HCT116 (cell line): ENCODE measurements around the gene SMARCB1. TPM values are rescaled to one million over a fixed set of nuclear protein-coding genes. Genes with fewer than 3 reads are reported as not detected.

Source experiments
- ATAC-seq: fragments of 200-7000 bp; cut with Tn5 transposase; 2 replicates; pipeline ENCODE4 v1.9.1; 2020; ENCODE audit warnings: mild to moderate bottlenecking, moderate library complexity
- BruUV-seq: library from RNA; stranded (reverse); fragments of 400-500 nt; replicated peaks from 2 replicates; lab custom pipeline; 2021; lab: Mats Ljungman, UMichigan
- CTCF ChIA-PET: fragments of 300-600 bp; sonication (Branson Sonifier 250); formaldehyde crosslinking; loops from one replicate; lab custom pipeline; 2021; ENCODE audit warnings: antibody characterized with exemption; lab: Charles Lee
- POLR2A ChIA-PET: fragments of 300-600, 350-600 bp; sonication (Branson Sonifier 250); formaldehyde crosslinking; loops from one replicate; lab custom pipeline; 2021; ENCODE audit warnings: antibody characterized with exemption; lab: Charles Lee
- RAD21 ChIA-PET, 2 experiments: fragments of 300-600 bp; sonication (Branson Sonifier 250); formaldehyde crosslinking; loops; one replicate each; lab custom pipeline; 2023; ENCODE audit warnings: low total read pairs in 2 of 2; ENCODE audit not compliant: uncharacterized antibody in 2 of 2, unreplicated experiment in 2 of 2, low non-redundant PET in 1 of 2; lab: Charles Lee
- DNase-seq: peaks from one replicate; pipeline ENCODE4 v3.0.0-alpha.2; 2010; ENCODE audit warnings: low read depth, low spot score
- H2AFZ ChIP-seq: fragments of 200-600 bp; shearing (Covaris generic), sonication (generic); 2 replicates; pipeline ENCODE4 v1.6.1; 2017; ENCODE audit warnings: low read depth, mixed run types, mixed read lengths, antibody characterized with exemption, low read length; ENCODE audit not compliant: poor library complexity, severe bottlenecking
- H3K27ac ChIP-seq: 2 replicates; pipeline ENCODE4 v1.5.1; 2012; ENCODE audit warnings: low read depth, low read length
- H3K27me3 ChIP-seq: fragments of 200-600 bp; sonication (generic); 2 replicates; pipeline ENCODE4 v1.6.1; 2016; ENCODE audit warnings: mixed run types, low read length, mixed read lengths; ENCODE audit not compliant: insufficient read depth
- H3K36me3 ChIP-seq, 2 experiments: fragments of 200-500 bp in 1 of 2; fragments of 200-600 bp in 1 of 2; sonication (Bioruptor generic) in 1 of 2; sonication (generic) in 1 of 2; 2 replicates each; pipeline versions ENCODE4 v1.5.1 to v1.6.1; 2014 to 2016; ENCODE audit warnings: low read length in 2 of 2, inconsistent platforms in 1 of 2, mixed read lengths in 1 of 2, mixed run types in 1 of 2; ENCODE audit not compliant: insufficient read depth in 2 of 2, control insufficient read depth in 1 of 2
- H3K4me1 ChIP-seq, 2 experiments: fragments of 200-600 bp in 1 of 2; sonication (generic) in 1 of 2; 2 replicates each; pipeline versions ENCODE4 v1.5.1 to v1.6.1; 2012 to 2017; ENCODE audit warnings: low read length in 2 of 2, inconsistent platforms in 1 of 2, mild to moderate bottlenecking in 1 of 2, mixed read lengths in 1 of 2, mixed run types in 1 of 2, moderate library complexity in 1 of 2; ENCODE audit not compliant: insufficient read depth in 2 of 2, control insufficient read depth in 1 of 2
- H3K4me2 ChIP-seq: fragments of 200-600 bp; sonication (generic); 2 replicates; pipeline ENCODE4 v1.6.1; 2017; ENCODE audit warnings: mixed run types, low read length, mixed read lengths
- H3K4me3 ChIP-seq, 2 experiments: fragments of 200-600 bp in 1 of 2; sonication (generic) in 1 of 2; replicated peaks in 1 of 2; 2 replicates each; pipeline ENCODE4 v1.5.1; 2011 to 2016; ENCODE audit warnings: low read length in 2 of 2, control low read depth in 1 of 2, low read depth in 1 of 2, mild to moderate bottlenecking in 1 of 2, mixed read lengths in 1 of 2, mixed run types in 1 of 2
- H3K79me2 ChIP-seq: fragments of 200-600 bp; sonication (generic); 2 replicates; pipeline ENCODE4 v1.6.1; 2017; ENCODE audit warnings: mild to moderate bottlenecking, mixed run types, low read length, moderate library complexity, mixed read lengths; ENCODE audit not compliant: insufficient read depth
- H3K9ac ChIP-seq: fragments of 200-600 bp; sonication (generic); 2 replicates; pipeline ENCODE4 v1.6.1; 2016; ENCODE audit warnings: low read length, mixed read lengths
- H3K9me2 ChIP-seq: fragments of 200-600 bp; sonication (generic), shearing (Covaris generic); 2 replicates; pipeline ENCODE4 v1.6.1; 2017; ENCODE audit warnings: mixed run types, mild to moderate bottlenecking, moderate library complexity; ENCODE audit not compliant: insufficient read depth
- H3K9me3 ChIP-seq, 2 experiments: fragments of 200-500 bp in 1 of 2; fragments of 200-600 bp in 1 of 2; sonication (Bioruptor generic) in 1 of 2; sonication (generic) in 1 of 2; 2 replicates each; pipeline ENCODE4 v1.6.1; 2014 to 2017; ENCODE audit warnings: low read length in 2 of 2, mixed read lengths in 2 of 2, inconsistent platforms in 1 of 2, low read depth in 1 of 2, mild to moderate bottlenecking in 1 of 2, mixed run types in 1 of 2, moderate library complexity in 1 of 2; ENCODE audit not compliant: control insufficient read depth in 1 of 2, insufficient read depth in 1 of 2
- H4K20me1 ChIP-seq: fragments of 200-600 bp; sonication (generic), shearing (Covaris generic); 2 replicates; pipeline ENCODE4 v1.6.1; 2017; ENCODE audit warnings: mixed run types, mild to moderate bottlenecking, moderate library complexity; ENCODE audit not compliant: insufficient read depth
- EZH2phosphoT487 ChIP-seq: fragments of 200-600 bp; IDR thresholded peaks from 2 replicates; pipeline ENCODE4 v1.6.1; 2018; ENCODE audit warnings: antibody characterized with exemption, borderline replicate concordance
- JUND ChIP-seq: IDR thresholded peaks from 2 replicates; pipeline ENCODE4 v1.6.1; 2012
- SIN3A ChIP-seq: IDR thresholded peaks from 2 replicates; pipeline ENCODE4 v1.6.1; 2012; ENCODE audit warnings: low read depth
- SP1 ChIP-seq: IDR thresholded peaks from 2 replicates; pipeline ENCODE4 v1.6.1; 2012; ENCODE audit warnings: low read depth
- SRF ChIP-seq: IDR thresholded peaks from 2 replicates; pipeline ENCODE4 v1.6.1; 2012; ENCODE audit warnings: low read depth
- ZNF274 ChIP-seq: fragments of 200-500 bp; sonication (Bioruptor generic); IDR thresholded peaks from 2 replicates; pipeline ENCODE4 v1.6.1; 2014; ENCODE audit warnings: mild to moderate bottlenecking, low read depth, low read length, inconsistent platforms
- intact Hi-C: fragments of 100-400 bp; cut with micrococcal nuclease; formaldehyde crosslinking; loops from 2 replicates; pipeline ENCODE4 v1.10.0; 2022
- total RNA-seq: library from RNA; stranded (reverse); gene quantifications from one replicate; pipeline ENCODE4 v1.2.1, GENCODE V29; 2021; ENCODE audit not compliant: unreplicated experiment
- TF ChIP-seq, protein P1 (sequence below): IDR thresholded peaks from 2 replicates; pipeline ENCODE4 v1.6.1; 2012
- TF ChIP-seq, protein P2 (sequence below): IDR thresholded peaks from 2 replicates; pipeline ENCODE4 v1.6.1; 2012; ENCODE audit warnings: low read depth
- TF ChIP-seq, protein P3 (sequence below), 3 experiments: fragments of 200-600 bp in 1 of 3; sonication (generic) in 1 of 3; IDR thresholded peaks in 2 of 3; conservative IDR thresholded peaks in 1 of 3; 2 replicates each; pipeline ENCODE4 v1.5.1; 2012 to 2017; ENCODE audit warnings: low read depth in 2 of 3, low read length in 2 of 3, antibody characterized with exemption in 1 of 3, borderline replicate concordance in 1 of 3, control low read depth in 1 of 3, mild to moderate bottlenecking in 1 of 3, mixed read lengths in 1 of 3, mixed run types in 1 of 3, moderate library complexity in 1 of 3; ENCODE audit not compliant: insufficient read depth in 1 of 3

SMARCB1 gene
- total RNA-seq, 1 experiment from 2014 or later, result 101 TPM

DNA sequence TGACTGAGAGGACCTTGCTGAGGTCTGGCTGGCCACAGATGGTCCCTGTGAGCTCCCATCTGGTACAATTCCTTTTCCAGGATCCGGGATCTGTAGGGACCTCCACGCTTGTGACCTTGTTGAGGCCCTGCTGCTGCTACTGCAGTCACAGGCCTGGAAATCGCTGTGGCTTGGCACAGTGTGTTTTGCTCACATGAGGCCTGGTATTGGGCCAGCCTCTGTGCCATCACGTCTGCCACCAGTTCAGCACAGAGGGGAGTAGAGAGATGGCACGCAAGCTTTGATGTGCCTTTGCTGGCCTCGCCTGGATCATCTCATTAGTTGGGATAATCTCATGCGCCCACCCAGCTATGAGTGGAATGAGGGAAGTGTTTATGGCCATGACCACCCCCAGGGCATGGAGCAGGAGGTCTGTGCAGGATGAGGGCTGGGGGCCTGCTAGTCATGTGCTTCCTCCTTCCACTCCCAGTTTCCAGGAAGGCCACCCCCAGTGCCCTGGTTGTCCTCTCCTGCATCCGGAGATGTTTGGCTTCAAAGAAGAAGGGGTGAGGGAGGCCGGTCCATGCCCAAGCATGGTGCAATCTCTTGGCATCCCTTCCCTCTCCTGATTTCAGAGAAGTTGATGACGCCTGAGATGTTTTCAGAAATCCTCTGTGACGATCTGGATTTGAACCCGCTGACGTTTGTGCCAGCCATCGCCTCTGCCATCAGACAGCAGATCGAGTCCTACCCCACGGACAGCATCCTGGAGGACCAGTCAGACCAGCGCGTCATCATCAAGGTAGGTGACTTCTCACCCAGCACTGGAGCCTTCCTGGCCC lies 29.6 kb downstream of the SMARCB1 start:
- peaks cover 11 to 13% of the 10 kb centered on the region in 2 experiments for H3K36me3 ChIP-seq
- no TSS peak for BruUV-seq
- no peaks in the 10 kb centered on the region for H3K9me2 ChIP-seq
- H3K9ac ChIP-seq, result no peak overlapping the region
- ChIA-PET CTCF (no interaction called here), POLR2A (no interaction called here), RAD21 (no interaction called here)
- no peak overlapping the region for H2AFZ ChIP-seq
- DNase-seq, result no peak
- no peaks in the 10 kb centered on the region for H3K79me2 ChIP-seq
- H3K27ac ChIP-seq, result no peak overlapping the region
- H3K4me3 ChIP-seq, result no peak overlapping the region
- no peaks in the 10 kb centered on the region for H3K27me3 ChIP-seq
- TF ChIP-seq, protein P1, sequence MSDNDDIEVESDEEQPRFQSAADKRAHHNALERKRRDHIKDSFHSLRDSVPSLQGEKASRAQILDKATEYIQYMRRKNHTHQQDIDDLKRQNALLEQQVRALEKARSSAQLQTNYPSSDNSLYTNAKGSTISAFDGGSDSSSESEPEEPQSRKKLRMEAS, result no peak
- TF ChIP-seq SRF, result no peak
- no peak for TF ChIP-seq SP1
- no peak for TF ChIP-seq JUND
- TF ChIP-seq SIN3A, result no peak
- TF ChIP-seq, protein P2, sequence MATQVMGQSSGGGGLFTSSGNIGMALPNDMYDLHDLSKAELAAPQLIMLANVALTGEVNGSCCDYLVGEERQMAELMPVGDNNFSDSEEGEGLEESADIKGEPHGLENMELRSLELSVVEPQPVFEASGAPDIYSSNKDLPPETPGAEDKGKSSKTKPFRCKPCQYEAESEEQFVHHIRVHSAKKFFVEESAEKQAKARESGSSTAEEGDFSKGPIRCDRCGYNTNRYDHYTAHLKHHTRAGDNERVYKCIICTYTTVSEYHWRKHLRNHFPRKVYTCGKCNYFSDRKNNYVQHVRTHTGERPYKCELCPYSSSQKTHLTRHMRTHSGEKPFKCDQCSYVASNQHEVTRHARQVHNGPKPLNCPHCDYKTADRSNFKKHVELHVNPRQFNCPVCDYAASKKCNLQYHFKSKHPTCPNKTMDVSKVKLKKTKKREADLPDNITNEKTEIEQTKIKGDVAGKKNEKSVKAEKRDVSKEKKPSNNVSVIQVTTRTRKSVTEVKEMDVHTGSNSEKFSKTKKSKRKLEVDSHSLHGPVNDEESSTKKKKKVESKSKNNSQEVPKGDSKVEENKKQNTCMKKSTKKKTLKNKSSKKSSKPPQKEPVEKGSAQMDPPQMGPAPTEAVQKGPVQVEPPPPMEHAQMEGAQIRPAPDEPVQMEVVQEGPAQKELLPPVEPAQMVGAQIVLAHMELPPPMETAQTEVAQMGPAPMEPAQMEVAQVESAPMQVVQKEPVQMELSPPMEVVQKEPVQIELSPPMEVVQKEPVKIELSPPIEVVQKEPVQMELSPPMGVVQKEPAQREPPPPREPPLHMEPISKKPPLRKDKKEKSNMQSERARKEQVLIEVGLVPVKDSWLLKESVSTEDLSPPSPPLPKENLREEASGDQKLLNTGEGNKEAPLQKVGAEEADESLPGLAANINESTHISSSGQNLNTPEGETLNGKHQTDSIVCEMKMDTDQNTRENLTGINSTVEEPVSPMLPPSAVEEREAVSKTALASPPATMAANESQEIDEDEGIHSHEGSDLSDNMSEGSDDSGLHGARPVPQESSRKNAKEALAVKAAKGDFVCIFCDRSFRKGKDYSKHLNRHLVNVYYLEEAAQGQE, result no peak
- no peak for TF ChIP-seq EZH2phosphoT487
- TF ChIP-seq, protein P3, sequence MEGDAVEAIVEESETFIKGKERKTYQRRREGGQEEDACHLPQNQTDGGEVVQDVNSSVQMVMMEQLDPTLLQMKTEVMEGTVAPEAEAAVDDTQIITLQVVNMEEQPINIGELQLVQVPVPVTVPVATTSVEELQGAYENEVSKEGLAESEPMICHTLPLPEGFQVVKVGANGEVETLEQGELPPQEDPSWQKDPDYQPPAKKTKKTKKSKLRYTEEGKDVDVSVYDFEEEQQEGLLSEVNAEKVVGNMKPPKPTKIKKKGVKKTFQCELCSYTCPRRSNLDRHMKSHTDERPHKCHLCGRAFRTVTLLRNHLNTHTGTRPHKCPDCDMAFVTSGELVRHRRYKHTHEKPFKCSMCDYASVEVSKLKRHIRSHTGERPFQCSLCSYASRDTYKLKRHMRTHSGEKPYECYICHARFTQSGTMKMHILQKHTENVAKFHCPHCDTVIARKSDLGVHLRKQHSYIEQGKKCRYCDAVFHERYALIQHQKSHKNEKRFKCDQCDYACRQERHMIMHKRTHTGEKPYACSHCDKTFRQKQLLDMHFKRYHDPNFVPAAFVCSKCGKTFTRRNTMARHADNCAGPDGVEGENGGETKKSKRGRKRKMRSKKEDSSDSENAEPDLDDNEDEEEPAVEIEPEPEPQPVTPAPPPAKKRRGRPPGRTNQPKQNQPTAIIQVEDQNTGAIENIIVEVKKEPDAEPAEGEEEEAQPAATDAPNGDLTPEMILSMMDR (IDR thresholded peaks at IDR 0.05 in 2 of 3, conservative IDR thresholded peaks at IDR 0.05 in 1 of 3; ENCODE audit: borderline replicate concordance in 1 of 3, insufficient read depth in 1 of 3, low read depth in 2 of 3, low read length in 2 of 3), result no peak
- TF ChIP-seq ZNF274, result no peak
- H3K4me1 ChIP-seq, result no peaks in the 10 kb centered on the region
- intact Hi-C loops, result no loop called here
- no peak for ATAC-seq
- H3K4me2 ChIP-seq, result no peak overlapping the region
- H4K20me1 ChIP-seq, result no peaks in the 10 kb centered on the region
- no peaks in the 10 kb centered on the region for H3K9me3 ChIP-seq
